Measurements from ENCODE around the gene FAM25A.
"Not testable (repeated sequence)": the region's sequence is repeated elsewhere in the genome, so short reads cannot be mapped to it uniquely, and the experiment has no call there.

Gene FAM25A

DNA sequence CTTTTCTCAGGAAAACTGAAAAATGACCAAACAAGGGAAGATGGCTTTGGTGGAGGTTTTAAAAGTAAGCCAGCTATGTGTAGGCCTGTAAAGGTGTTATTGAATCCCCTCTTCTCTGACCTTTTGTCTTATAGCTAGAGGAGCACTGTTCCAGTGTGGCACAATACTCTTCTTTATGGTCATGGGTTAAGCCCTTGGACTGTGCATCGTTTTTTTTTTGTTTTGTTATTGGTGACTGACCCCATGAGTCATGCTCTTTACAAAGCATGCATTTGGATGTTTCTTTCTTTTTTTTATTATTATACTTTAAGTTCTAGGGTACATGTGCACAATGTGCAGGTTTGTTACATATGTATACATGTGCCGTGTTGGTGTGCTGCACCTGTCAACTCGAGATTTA is 19.6 kb upstream of the FAM25A start:
- H2AFZ ChIP-seq (ENCODE audit: low read length) = no peak overlapping the region
- no peak for TF ChIP-seq EZH2 (IDR thresholded peaks at IDR 0.05; ENCODE audit: borderline replicate concordance, low read length)
- TF ChIP-seq, protein P1, sequence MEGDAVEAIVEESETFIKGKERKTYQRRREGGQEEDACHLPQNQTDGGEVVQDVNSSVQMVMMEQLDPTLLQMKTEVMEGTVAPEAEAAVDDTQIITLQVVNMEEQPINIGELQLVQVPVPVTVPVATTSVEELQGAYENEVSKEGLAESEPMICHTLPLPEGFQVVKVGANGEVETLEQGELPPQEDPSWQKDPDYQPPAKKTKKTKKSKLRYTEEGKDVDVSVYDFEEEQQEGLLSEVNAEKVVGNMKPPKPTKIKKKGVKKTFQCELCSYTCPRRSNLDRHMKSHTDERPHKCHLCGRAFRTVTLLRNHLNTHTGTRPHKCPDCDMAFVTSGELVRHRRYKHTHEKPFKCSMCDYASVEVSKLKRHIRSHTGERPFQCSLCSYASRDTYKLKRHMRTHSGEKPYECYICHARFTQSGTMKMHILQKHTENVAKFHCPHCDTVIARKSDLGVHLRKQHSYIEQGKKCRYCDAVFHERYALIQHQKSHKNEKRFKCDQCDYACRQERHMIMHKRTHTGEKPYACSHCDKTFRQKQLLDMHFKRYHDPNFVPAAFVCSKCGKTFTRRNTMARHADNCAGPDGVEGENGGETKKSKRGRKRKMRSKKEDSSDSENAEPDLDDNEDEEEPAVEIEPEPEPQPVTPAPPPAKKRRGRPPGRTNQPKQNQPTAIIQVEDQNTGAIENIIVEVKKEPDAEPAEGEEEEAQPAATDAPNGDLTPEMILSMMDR (IDR thresholded peaks at IDR 0.05; ENCODE audit: low read length) = no peak
- no peak overlapping the region for H3K4me2 ChIP-seq (ENCODE audit: low read length)

DNA sequence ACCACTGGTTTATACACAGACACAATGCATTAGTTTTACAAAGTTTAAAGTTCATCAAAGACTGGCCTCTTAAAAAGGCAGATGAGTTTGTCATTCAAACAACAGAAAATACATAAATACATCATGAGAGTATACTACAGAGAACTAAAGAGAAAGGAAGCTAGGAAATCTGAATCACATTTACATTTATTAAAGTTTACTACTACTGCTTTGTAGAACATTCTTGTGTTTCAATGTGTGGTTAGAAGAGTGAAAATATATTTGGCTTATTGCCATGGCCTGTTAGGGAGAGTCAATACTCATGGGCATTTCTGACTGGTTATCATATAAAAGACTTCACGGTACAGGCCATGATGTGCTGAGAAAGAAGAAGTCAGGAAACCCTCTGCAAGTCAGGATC is 13.0 kb upstream of the FAM25A start:
- H3K9ac ChIP-seq (ENCODE audit: low read length); H3K4me1 ChIP-seq (ENCODE audit: insufficient read depth, low read length, severe bottlenecking); H3K36me3 ChIP-seq (ENCODE audit: insufficient read depth, low read length); H3K9me3 ChIP-seq (ENCODE audit: low read length); H3K27ac ChIP-seq (ENCODE audit: low read depth, low read length, poor library complexity, severe bottlenecking); H3K9me2 ChIP-seq (ENCODE audit: low read depth, low read length); H3K27me3 ChIP-seq (ENCODE audit: insufficient read depth, low read length); H4K20me1 ChIP-seq (ENCODE audit: insufficient read depth, low read length); H2AFZ ChIP-seq (ENCODE audit: low read length); H3K4me3 ChIP-seq (ENCODE audit: low read depth, low read length, poor library complexity, severe bottlenecking); H3K79me2 ChIP-seq (ENCODE audit: insufficient read depth, low read length); H3F3A ChIP-seq (ENCODE audit: insufficient read depth, low read length); H3K4me2 ChIP-seq (ENCODE audit: low read length): not testable (repeated sequence)

More for the DNA sequence above, 19.6 kb upstream of the FAM25A start:
- H4K20me1 ChIP-seq (ENCODE audit: insufficient read depth, low read length) = no peaks in the 10 kb centered on the region
- H3K27ac ChIP-seq (ENCODE audit: low read depth, low read length, poor library complexity, severe bottlenecking) = no peak overlapping the region
- no peaks in the 10 kb centered on the region for H3K27me3 ChIP-seq (ENCODE audit: insufficient read depth, low read length)
- no peaks in the 10 kb centered on the region for H3F3A ChIP-seq (ENCODE audit: insufficient read depth, low read length)
- H3K4me1 ChIP-seq (ENCODE audit: insufficient read depth, low read length, severe bottlenecking) = no peaks in the 10 kb centered on the region
- no peaks in the 10 kb centered on the region for H3K79me2 ChIP-seq (ENCODE audit: insufficient read depth, low read length)
- no peaks in the 10 kb centered on the region for H3K36me3 ChIP-seq (ENCODE audit: insufficient read depth, low read length)
- H3K9me3 ChIP-seq (ENCODE audit: low read length) = no peaks in the 10 kb centered on the region
- no peak overlapping the region for H3K4me3 ChIP-seq (ENCODE audit: low read depth, low read length, poor library complexity, severe bottlenecking)
- H3K9ac ChIP-seq (ENCODE audit: low read length) = no peak overlapping the region
- H3K9me2 ChIP-seq (ENCODE audit: low read depth, low read length) = no peaks in the 10 kb centered on the region

DNA sequence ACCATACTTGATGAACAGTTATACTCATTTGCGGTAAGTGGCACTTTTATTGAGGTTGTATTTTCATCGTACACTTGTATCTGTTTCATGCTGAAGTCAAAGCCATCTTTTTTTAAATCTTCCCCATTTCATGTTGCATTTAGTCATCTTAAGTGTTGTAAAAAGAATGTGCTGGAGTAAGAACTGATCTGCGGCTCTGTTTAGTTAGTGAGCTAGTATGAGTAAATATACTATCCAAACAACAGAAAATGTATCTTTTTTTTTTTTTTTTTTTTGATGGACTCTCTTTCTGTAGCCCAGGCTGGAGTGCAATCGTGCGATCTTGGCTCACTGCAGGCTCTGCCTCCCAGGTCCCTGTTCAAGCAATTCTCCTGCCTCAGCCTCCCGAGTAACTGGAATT is 12.4 kb upstream of the FAM25A start:
- H3K27me3 ChIP-seq (ENCODE audit: insufficient read depth, low read length); H3K4me2 ChIP-seq (ENCODE audit: low read length); H3F3A ChIP-seq (ENCODE audit: insufficient read depth, low read length); H3K9me3 ChIP-seq (ENCODE audit: low read length); H2AFZ ChIP-seq (ENCODE audit: low read length); H3K4me3 ChIP-seq (ENCODE audit: low read depth, low read length, poor library complexity, severe bottlenecking); H3K9ac ChIP-seq (ENCODE audit: low read length); H3K79me2 ChIP-seq (ENCODE audit: insufficient read depth, low read length); H3K4me1 ChIP-seq (ENCODE audit: insufficient read depth, low read length, severe bottlenecking); H4K20me1 ChIP-seq (ENCODE audit: insufficient read depth, low read length); H3K36me3 ChIP-seq (ENCODE audit: insufficient read depth, low read length); H3K9me2 ChIP-seq (ENCODE audit: low read depth, low read length); H3K27ac ChIP-seq (ENCODE audit: low read depth, low read length, poor library complexity, severe bottlenecking): not testable (repeated sequence)

DNA sequence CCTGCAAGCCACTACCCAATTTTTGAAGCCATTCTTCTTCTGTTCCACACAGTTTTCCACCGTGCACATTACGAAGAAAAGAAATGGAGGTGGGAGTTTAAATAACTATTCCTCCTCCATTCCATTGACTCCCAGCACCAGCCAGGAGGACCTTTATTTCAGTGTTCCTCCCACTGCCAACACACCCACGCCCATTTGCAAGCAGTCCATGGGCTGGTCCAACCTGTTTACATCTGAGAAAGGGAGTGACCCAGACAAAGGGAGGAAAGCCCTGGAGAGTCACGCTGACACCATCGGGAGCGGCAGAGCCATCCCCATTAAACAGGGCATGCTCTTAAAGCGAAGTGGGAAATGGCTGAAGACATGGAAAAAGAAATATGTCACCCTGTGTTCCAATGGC is 11.8 kb upstream of the FAM25A start:
- not testable (repeated sequence) for H3K4me2 ChIP-seq (ENCODE audit: low read length)

DNA sequence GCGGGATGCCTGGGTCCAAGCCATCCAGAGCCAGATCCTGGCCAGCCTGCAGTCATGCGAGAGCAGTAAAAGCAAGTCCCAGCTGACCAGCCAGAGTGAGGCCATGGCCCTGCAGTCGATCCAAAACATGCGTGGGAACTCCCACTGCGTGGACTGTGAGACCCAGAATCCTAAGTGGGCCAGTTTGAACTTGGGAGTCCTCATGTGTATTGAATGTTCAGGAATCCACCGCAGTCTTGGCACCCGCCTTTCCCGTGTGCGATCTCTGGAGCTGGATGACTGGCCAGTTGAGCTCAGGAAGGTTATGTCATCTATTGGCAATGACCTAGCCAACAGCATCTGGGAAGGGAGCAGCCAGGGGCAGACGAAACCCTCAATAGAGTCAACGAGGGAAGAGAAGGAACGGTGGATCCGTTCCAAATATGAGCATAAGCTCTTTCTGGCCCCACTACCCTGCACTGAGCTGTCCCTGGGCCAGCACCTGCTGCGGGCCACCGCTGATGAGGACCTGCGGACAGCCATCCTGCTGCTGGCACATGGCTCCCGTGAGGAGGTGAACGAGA is 10.9 kb upstream of the FAM25A start:
- not testable (repeated sequence) for H3K27me3 ChIP-seq (ENCODE audit: insufficient read depth, low read length)

More for the DNA sequence above, 11.8 kb upstream of the FAM25A start:
- not testable (repeated sequence) for H3K79me2 ChIP-seq (ENCODE audit: insufficient read depth, low read length); H2AFZ ChIP-seq (ENCODE audit: low read length); H3K27me3 ChIP-seq (ENCODE audit: insufficient read depth, low read length); H3K4me3 ChIP-seq (ENCODE audit: low read depth, low read length, poor library complexity, severe bottlenecking); H3F3A ChIP-seq (ENCODE audit: insufficient read depth, low read length); H4K20me1 ChIP-seq (ENCODE audit: insufficient read depth, low read length); H3K27ac ChIP-seq (ENCODE audit: low read depth, low read length, poor library complexity, severe bottlenecking); H3K36me3 ChIP-seq (ENCODE audit: insufficient read depth, low read length); H3K9me2 ChIP-seq (ENCODE audit: low read depth, low read length); H3K4me1 ChIP-seq (ENCODE audit: insufficient read depth, low read length, severe bottlenecking); H3K9ac ChIP-seq (ENCODE audit: low read length); H3K9me3 ChIP-seq (ENCODE audit: low read length)

DNA sequence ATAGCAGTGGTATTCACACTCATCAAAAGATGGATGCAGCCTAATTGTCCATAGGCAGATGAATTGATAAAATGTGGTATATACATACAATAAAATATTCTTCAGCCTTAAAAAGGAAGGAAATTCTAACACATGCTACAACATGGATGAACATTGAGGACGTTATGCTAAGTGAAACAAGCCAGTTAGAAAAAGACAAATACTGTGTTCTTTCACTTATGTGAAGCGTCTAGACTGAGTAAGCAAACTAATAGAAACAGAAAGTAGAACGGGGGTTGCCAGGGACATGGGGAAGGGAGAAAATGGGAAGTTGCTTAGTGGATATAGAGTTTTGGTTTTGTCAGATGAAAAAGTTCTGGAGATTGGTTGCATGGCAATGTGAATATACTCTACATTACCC is 6.6 kb upstream of the FAM25A start:
- not testable (repeated sequence) for H3K4me2 ChIP-seq (ENCODE audit: low read length); H3F3A ChIP-seq (ENCODE audit: insufficient read depth, low read length); H3K79me2 ChIP-seq (ENCODE audit: insufficient read depth, low read length); H3K9ac ChIP-seq (ENCODE audit: low read length); H3K9me3 ChIP-seq (ENCODE audit: low read length); H2AFZ ChIP-seq (ENCODE audit: low read length); H3K27me3 ChIP-seq (ENCODE audit: insufficient read depth, low read length); H3K36me3 ChIP-seq (ENCODE audit: insufficient read depth, low read length); H3K4me1 ChIP-seq (ENCODE audit: insufficient read depth, low read length, severe bottlenecking); H3K27ac ChIP-seq (ENCODE audit: low read depth, low read length, poor library complexity, severe bottlenecking); H3K4me3 ChIP-seq (ENCODE audit: low read depth, low read length, poor library complexity, severe bottlenecking); H4K20me1 ChIP-seq (ENCODE audit: insufficient read depth, low read length); H3K9me2 ChIP-seq (ENCODE audit: low read depth, low read length)

More for the DNA sequence above, 10.9 kb upstream of the FAM25A start:
- not testable (repeated sequence) for H4K20me1 ChIP-seq (ENCODE audit: insufficient read depth, low read length); H2AFZ ChIP-seq (ENCODE audit: low read length); H3K9me3 ChIP-seq (ENCODE audit: low read length); H3K4me2 ChIP-seq (ENCODE audit: low read length); H3K36me3 ChIP-seq (ENCODE audit: insufficient read depth, low read length); H3K9ac ChIP-seq (ENCODE audit: low read length); H3K9me2 ChIP-seq (ENCODE audit: low read depth, low read length); H3K79me2 ChIP-seq (ENCODE audit: insufficient read depth, low read length); H3K4me1 ChIP-seq (ENCODE audit: insufficient read depth, low read length, severe bottlenecking); H3K4me3 ChIP-seq (ENCODE audit: low read depth, low read length, poor library complexity, severe bottlenecking); H3K27ac ChIP-seq (ENCODE audit: low read depth, low read length, poor library complexity, severe bottlenecking); H3F3A ChIP-seq (ENCODE audit: insufficient read depth, low read length)

DNA sequence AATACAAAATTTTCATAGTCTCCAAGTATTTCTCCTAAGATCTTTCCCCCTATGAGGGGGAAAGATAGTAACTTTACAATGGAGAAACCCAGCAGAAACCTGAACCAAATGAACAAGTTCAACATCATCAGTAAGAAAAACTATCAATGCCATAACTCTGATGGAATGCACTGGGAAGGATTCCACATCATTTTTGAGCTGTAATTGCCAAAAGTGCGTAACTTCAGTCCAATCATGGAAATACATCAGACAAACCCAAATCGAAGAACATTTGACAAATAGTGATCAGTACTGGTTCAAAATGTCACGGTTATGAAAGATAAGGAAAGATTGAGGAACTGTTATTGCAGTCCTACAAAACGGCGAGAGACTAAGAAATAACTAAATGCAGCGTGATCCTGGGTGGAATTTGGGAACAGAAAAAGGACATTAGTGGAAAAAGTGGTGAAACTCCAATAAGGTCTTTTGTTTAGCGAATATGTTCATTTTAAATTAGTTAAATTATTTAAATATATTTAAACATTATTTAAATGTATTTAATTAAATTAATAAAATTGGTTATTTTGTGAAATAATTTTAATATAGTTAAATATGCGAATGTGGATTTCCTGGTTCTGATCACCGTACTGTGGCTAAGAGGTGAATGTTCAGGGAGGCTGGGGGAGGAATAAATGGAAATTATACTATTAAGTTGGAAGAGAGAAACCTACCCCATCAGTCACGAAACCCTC is 4.9 kb upstream of the FAM25A start:
- not testable (repeated sequence) for H3K4me1 ChIP-seq (ENCODE audit: insufficient read depth, low read length, severe bottlenecking); H3K27me3 ChIP-seq (ENCODE audit: insufficient read depth, low read length); H3K9me3 ChIP-seq (ENCODE audit: low read length); H3K4me2 ChIP-seq (ENCODE audit: low read length); H2AFZ ChIP-seq (ENCODE audit: low read length); H3K36me3 ChIP-seq (ENCODE audit: insufficient read depth, low read length); H3F3A ChIP-seq (ENCODE audit: insufficient read depth, low read length); H4K20me1 ChIP-seq (ENCODE audit: insufficient read depth, low read length); H3K9ac ChIP-seq (ENCODE audit: low read length); H3K4me3 ChIP-seq (ENCODE audit: low read depth, low read length, poor library complexity, severe bottlenecking); H3K79me2 ChIP-seq (ENCODE audit: insufficient read depth, low read length); H3K27ac ChIP-seq (ENCODE audit: low read depth, low read length, poor library complexity, severe bottlenecking); H3K9me2 ChIP-seq (ENCODE audit: low read depth, low read length)

Data from OCI-LY1 (cell line).